GM23248 (cell line): ENCODE data around the gene PLXDC2. TPM values are rescaled to one million over a fixed set of nuclear protein-coding genes. Genes with fewer than 3 reads are reported as not detected.

Source experiments
- DNase-seq: peaks from one replicate; pipeline ENCODE4 v3.0.0-alpha.2; 2015
- H2AFZ ChIP-seq: fragments of 200-600 bp; sonication (generic); 2 replicates; pipeline ENCODE4 v1.6.1; 2016; ENCODE audit warnings: antibody characterized with exemption
- H3F3A ChIP-seq: fragments of 200-600 bp; sonication (generic); 2 replicates; pipeline ENCODE4 v1.6.1; 2016; ENCODE audit warnings: mild to moderate bottlenecking, antibody characterized with exemption, mixed run types; ENCODE audit not compliant: insufficient read depth
- H3K27ac ChIP-seq: fragments of 200-600 bp; sonication (generic); 2 replicates; pipeline ENCODE4 v1.5.1; 2016; ENCODE audit warnings: mild to moderate bottlenecking
- H3K27me3 ChIP-seq: fragments of 200-600 bp; sonication (generic); replicated peaks from 2 replicates; pipeline ENCODE4 v1.6.1; 2016; ENCODE audit warnings: mild to moderate bottlenecking; ENCODE audit not compliant: insufficient read depth
- H3K36me3 ChIP-seq: fragments of 200-600 bp; sonication (generic); 2 replicates; pipeline ENCODE4 v1.6.1; 2016; ENCODE audit warnings: low read depth, mild to moderate bottlenecking
- H3K4me1 ChIP-seq: fragments of 200-600 bp; sonication (generic); 2 replicates; pipeline ENCODE4 v1.6.1; 2016; ENCODE audit warnings: mild to moderate bottlenecking; ENCODE audit not compliant: insufficient read depth
- H3K4me2 ChIP-seq: fragments of 200-600 bp; sonication (generic); one replicate; pipeline ENCODE4 v1.6.1; 2016; ENCODE audit warnings: mild to moderate bottlenecking; ENCODE audit not compliant: unreplicated experiment
- H3K4me3 ChIP-seq: fragments of 200-600 bp; sonication (generic); 2 replicates; pipeline ENCODE4 v1.5.1; 2016; ENCODE audit warnings: mild to moderate bottlenecking
- H3K79me2 ChIP-seq: fragments of 200-600 bp; sonication (generic); 2 replicates; pipeline ENCODE4 v1.6.1; 2016; ENCODE audit warnings: mild to moderate bottlenecking; ENCODE audit not compliant: insufficient read depth
- H3K9ac ChIP-seq: fragments of 200-600 bp; sonication (generic); 2 replicates; pipeline ENCODE4 v1.6.1; 2016; ENCODE audit warnings: mild to moderate bottlenecking
- H3K9me2 ChIP-seq: fragments of 200-600 bp; sonication (generic); 2 replicates; pipeline ENCODE4 v1.6.1; 2016; ENCODE audit warnings: mixed run types, mild to moderate bottlenecking, moderate library complexity; ENCODE audit not compliant: insufficient read depth
- H3K9me3 ChIP-seq: fragments of 200-600 bp; sonication (generic); one replicate; pipeline ENCODE4 v1.6.1; 2017; ENCODE audit warnings: low read depth
- H4K20me1 ChIP-seq: fragments of 200-600 bp; sonication (generic); 2 replicates; pipeline ENCODE4 v1.6.0; 2016; ENCODE audit not compliant: insufficient read depth
- EZH2 ChIP-seq: fragments of 200-600 bp; sonication (generic); IDR thresholded peaks from 2 replicates; pipeline ENCODE4 v1.6.1; 2018; ENCODE audit warnings: antibody characterized with exemption, mild to moderate bottlenecking; ENCODE audit not compliant: insufficient read depth, poor library complexity, severe bottlenecking
- EZH2phosphoT487 ChIP-seq: fragments of 200-600 bp; sonication (generic); IDR thresholded peaks from 2 replicates; pipeline ENCODE4 v1.6.1; 2018; ENCODE audit warnings: antibody characterized with exemption, moderate library complexity, mild to moderate bottlenecking, low read depth; ENCODE audit not compliant: insufficient read depth
- WGBS, 2 experiments: methylation state at CpG; one replicate each; pipeline ENCODE4 v1.1.6; 2015 to 2017; ENCODE audit warnings: low lambda C conversion rate in 2 of 2, low coverage in 1 of 2; ENCODE audit errors: missing lambda C conversion rate in 2 of 2; 5-methylcytosine and 5-hydroxymethylcytosine counted together
- in situ Hi-C: fragments of 300-500 bp; cut with MboI; formaldehyde crosslinking; loops from 2 replicates; pipeline ENCODE4 v1.15.0; 2020
- polyA plus RNA-seq: library from polyadenylated mRNA; unstranded; fragments of >200 nt; fragmentation: Nextera tagmentation; extraction: Ambion mirVana; gene quantifications from 2 replicates; pipeline ENCODE4 v1.2.1, GENCODE V29; 2016
- total RNA-seq: library from RNA; depleted of rRNA; stranded (reverse); fragments of >200 nt; shearing (Covaris generic); gene quantifications from 2 replicates; pipeline ENCODE4 v1.2.3, GENCODE V29; 2014

Gene PLXDC2
- total and polyA plus RNA-seq, 2 experiments from 2014 or later: 0.81 to 2.3 TPM

- H3K9me2 ChIP-seq: no peaks in the 10 kb centered on the region
- H3K36me3 ChIP-seq: no peaks in the 10 kb centered on the region
- no peak overlapping the region for H3K4me2 ChIP-seq
- no peaks in the 10 kb centered on the region for H3F3A ChIP-seq
- in situ Hi-C loops: loop anchor here (10.0 to 25.0 kb wide), 2 partner anchors 369 to 1096 kb away; no protein-coding TSS in a partner anchor
- no peaks in the 10 kb centered on the region for H3K4me1 ChIP-seq
- no peak overlapping the region for H2AFZ ChIP-seq
- WGBS, 2 experiments: 77 to 79% methylated on average over 4 of the region's 4 CpGs
- no peak overlapping the region for H3K27ac ChIP-seq
- no peak overlapping the region for H3K9ac ChIP-seq
- no peaks in the 10 kb centered on the region for H3K79me2 ChIP-seq
- TF ChIP-seq EZH2 (no peak), EZH2phosphoT487 (no peak)
- DNase-seq: no peak
- H4K20me1 ChIP-seq: no peaks in the 10 kb centered on the region
- H3K4me3 ChIP-seq: no peak overlapping the region
- no peaks in the 10 kb centered on the region for H3K27me3 ChIP-seq
- no peaks in the 10 kb centered on the region for H3K9me3 ChIP-seq
These were observed 32.5 kb upstream of the PLXDC2 start for GRCh38 chr10:19783721-19784120.

GRCh38 chr10:19785366-19785765 lies 30.9 kb upstream of the PLXDC2 start:
- Histone ChIP-seq H3K36me3 (no peaks in the 10 kb centered on the region), H3K4me2 (no peak overlapping the region), H3K27me3 (no peaks in the 10 kb centered on the region), H4K20me1 (no peaks in the 10 kb centered on the region), H3K9ac (no peak overlapping the region), H2AFZ (no peak overlapping the region), H3K4me3 (no peak overlapping the region), H3K27ac (no peak overlapping the region), H3K9me3 (no peaks in the 10 kb centered on the region), H3K9me2 (no peaks in the 10 kb centered on the region), H3F3A (no peaks in the 10 kb centered on the region), H3K4me1 (no peaks in the 10 kb centered on the region), H3K79me2 (no peaks in the 10 kb centered on the region)
- TF ChIP-seq EZH2phosphoT487 (no peak), EZH2 (no peak)
- WGBS, 2 experiments: 61 to 71% methylated on average over 3 of the region's 3 CpGs
- in situ Hi-C loops: loop anchor here (10.0 to 25.0 kb wide), 2 partner anchors 371 to 1098 kb away; no protein-coding TSS in a partner anchor
- DNase-seq: peak; percentile 13

GRCh38 chr10:19788075-19788686 lies 28.1 kb upstream of the PLXDC2 start:
- no peaks in the 10 kb centered on the region for H3K9me3 ChIP-seq
- DNase-seq: peak; percentile 69
- no peak overlapping the region for H3K4me2 ChIP-seq
- H3K4me3 ChIP-seq: no peak overlapping the region
- WGBS, 2 experiments: 15 to 20% methylated on average over 3 of the region's 3 CpGs
- H3K27me3 ChIP-seq: no peaks in the 10 kb centered on the region
- no peaks in the 10 kb centered on the region for H3K36me3 ChIP-seq
- H3K9me2 ChIP-seq: no peaks in the 10 kb centered on the region
- H2AFZ ChIP-seq: peak overlapping the region; percentile 55; the same call in 1 of the 2 replicates
- H3K79me2 ChIP-seq: no peaks in the 10 kb centered on the region
- H3K9ac ChIP-seq: no peak overlapping the region
- TF ChIP-seq EZH2: no peak
- no peak for TF ChIP-seq EZH2phosphoT487
- in situ Hi-C loops: loop anchor here (10.0 to 25.0 kb wide), 2 partner anchors 373 to 1101 kb away; no protein-coding TSS in a partner anchor
- no peaks in the 10 kb centered on the region for H4K20me1 ChIP-seq
- H3F3A ChIP-seq: no peaks in the 10 kb centered on the region
- no peaks in the 10 kb centered on the region for H3K4me1 ChIP-seq
- H3K27ac ChIP-seq: no peak overlapping the region

GRCh38 chr10:19788902-19789301 lies 27.3 kb upstream of the PLXDC2 start:
- H3K9me2 ChIP-seq: no peaks in the 10 kb centered on the region
- no peak for TF ChIP-seq EZH2
- no peak for TF ChIP-seq EZH2phosphoT487
- no peak overlapping the region for H3K4me3 ChIP-seq
- in situ Hi-C loops: loop anchor here (10.0 to 25.0 kb wide), 2 partner anchors 374 to 1102 kb away; no protein-coding TSS in a partner anchor
- no peaks in the 10 kb centered on the region for H4K20me1 ChIP-seq
- no peak overlapping the region for H2AFZ ChIP-seq
- H3K27me3 ChIP-seq: no peaks in the 10 kb centered on the region
- no peaks in the 10 kb centered on the region for H3K79me2 ChIP-seq
- WGBS, 2 experiments: 76 to 83% methylated on average over 2 of the region's 2 CpGs
- no peaks in the 10 kb centered on the region for H3K9me3 ChIP-seq
- no peak for DNase-seq
- no peaks in the 10 kb centered on the region for H3K4me1 ChIP-seq
- no peaks in the 10 kb centered on the region for H3K36me3 ChIP-seq
- no peak overlapping the region for H3K9ac ChIP-seq
- H3F3A ChIP-seq: no peaks in the 10 kb centered on the region
- H3K4me2 ChIP-seq: no peak overlapping the region
- no peak overlapping the region for H3K27ac ChIP-seq
